BE2C (cell line): ENCODE measurements around the gene MYOF.
"Not testable (repeated sequence)": the region's sequence is repeated elsewhere in the genome, so short reads cannot be mapped to it uniquely, and the experiment has no call there.

Experiments used
- DNase-seq: peaks from one replicate; pipeline ENCODE4 v3.0.0-alpha.2; 2020
- H3K27me3 ChIP-seq: fragments of 250-450 bp; sonication (Bioruptor Pico); 2 replicates; pipeline ENCODE4 v1.5.1; 2020; ENCODE audit warnings: mild to moderate bottlenecking
- H3K36me3 ChIP-seq: fragments of 250-450 bp; sonication (Bioruptor Pico); 2 replicates; pipeline ENCODE4 v1.5.1; 2020; ENCODE audit warnings: mild to moderate bottlenecking
- H3K4me1 ChIP-seq: fragments of 250-450 bp; sonication (Bioruptor Pico); 2 replicates; pipeline ENCODE4 v1.5.1; 2020
- H3K4me3 ChIP-seq: 2 replicates; pipeline ENCODE4 v1.5.1; 2011; ENCODE audit warnings: low read depth, low read length
- H3K9me3 ChIP-seq: fragments of 250-450 bp; sonication (Bioruptor Pico); 2 replicates; pipeline ENCODE4 v1.5.1; 2020
- CTCF ChIP-seq: IDR thresholded peaks from 2 replicates; pipeline ENCODE4 v1.5.1; 2012; ENCODE audit warnings: mild to moderate bottlenecking, low read depth, low read length

The MYOF gene

GRCh38 chr10:93368210-93368609 is 113.9 kb downstream of the MYOF start:
- no peak for TF ChIP-seq CTCF
- H3K4me1 ChIP-seq, result no peaks in the 10 kb centered on the region
- H3K36me3 ChIP-seq, result no peaks in the 10 kb centered on the region
- no peaks in the 10 kb centered on the region for H3K9me3 ChIP-seq
- no peaks in the 10 kb centered on the region for H3K27me3 ChIP-seq
- H3K4me3 ChIP-seq, result no peak overlapping the region
- DNase-seq, result no peak

- no peaks in the 10 kb centered on the region for H3K4me1 ChIP-seq
- no peak overlapping the region for H3K4me3 ChIP-seq
- TF ChIP-seq CTCF, result no peak
- DNase-seq, result no peak
- no peaks in the 10 kb centered on the region for H3K27me3 ChIP-seq
- no peaks in the 10 kb centered on the region for H3K9me3 ChIP-seq
- H3K36me3 ChIP-seq, result no peaks in the 10 kb centered on the region
Observed at GRCh38 chr10:93367664-93368063, 114.5 kb downstream of the MYOF start.

- no peaks in the 10 kb centered on the region for H3K4me1 ChIP-seq
- H3K27me3 ChIP-seq, result no peaks in the 10 kb centered on the region; the same call in 1 of the 2 replicates
- no peaks in the 10 kb centered on the region for H3K9me3 ChIP-seq
- TF ChIP-seq CTCF, result no peak
- H3K36me3 ChIP-seq, result no peaks in the 10 kb centered on the region
- DNase-seq, result no peak
- no peak overlapping the region for H3K4me3 ChIP-seq
Observed at GRCh38 chr10:93364966-93365365, 117.2 kb downstream of the MYOF start.

- Histone ChIP-seq H3K27me3 (no peaks in the 10 kb centered on the region; the same call in 1 of the 2 replicates), H3K36me3 (no peaks in the 10 kb centered on the region), H3K4me3 (no peak overlapping the region), H3K9me3 (no peaks in the 10 kb centered on the region), H3K4me1 (no peaks in the 10 kb centered on the region)
- no peak for DNase-seq
- no peak for TF ChIP-seq CTCF
Observed at GRCh38 chr10:93363891-93364648, 118.1 kb downstream of the MYOF start.

DNA sequence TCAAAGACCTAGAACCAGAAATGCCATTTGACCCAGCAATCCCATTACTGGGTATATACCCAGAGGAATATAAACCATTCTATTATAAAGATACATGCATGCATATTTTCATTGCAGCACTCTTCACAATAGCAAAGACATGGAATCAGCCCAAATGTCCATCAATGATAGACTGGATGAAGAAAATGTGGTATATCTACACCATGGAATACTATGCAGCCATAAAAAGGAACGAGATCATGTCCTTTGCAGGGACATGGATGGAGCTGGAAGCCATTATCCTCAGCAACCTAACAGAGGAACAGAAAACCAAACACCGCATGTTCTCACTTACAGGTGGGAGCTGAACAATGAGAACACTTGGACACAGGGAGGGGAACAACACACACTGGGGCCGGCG is 123.7 kb downstream of the MYOF start:
- H3K36me3 ChIP-seq, DNase-seq, H3K9me3 ChIP-seq, H3K4me1 ChIP-seq, H3K27me3 ChIP-seq, H3K4me3 ChIP-seq: not testable (repeated sequence)

GRCh38 chr10:93357680-93358079 is 124.5 kb downstream of the MYOF start:
- H3K4me3 ChIP-seq, result no peak overlapping the region
- H3K36me3 ChIP-seq, result no peaks in the 10 kb centered on the region
- H3K4me1 ChIP-seq, result no peaks in the 10 kb centered on the region
- TF ChIP-seq CTCF, result peak; percentile 62
- no peaks in the 10 kb centered on the region for H3K9me3 ChIP-seq
- DNase-seq, result peak; percentile 22
- no peaks in the 10 kb centered on the region; the same call in 1 of the 2 replicates for H3K27me3 ChIP-seq
